ENCODE results near the gene MTCH1. TPM values are rescaled to one million over a fixed set of nuclear protein-coding genes. Genes with fewer than 3 reads are reported as not detected.

The MTCH1 gene
- total RNA-seq, 1 experiment from 2014 or later = 78.2 TPM

GRCh38 chr6:37005061-37005810, 19.2 kb upstream of the MTCH1 start, which contains the start of gene FGD2:
FGD2 (plus strand) TSS chr6:37005655; CDS start chr6:37005818, 163 bp downstream.
- ChIA-PET POLR2A (interaction anchor here (0.6 kb wide), 1 partner anchor 41 kb away, joined by 3 read pairs; no protein-coding TSS in a partner anchor), CTCF (interaction anchor here (1.4 kb wide), 1 partner anchor 13 kb away, joined by 7 read pairs; no protein-coding TSS in a partner anchor)
- no peak for DNase-seq (ENCODE audit: unreplicated experiment)
- H3K4me3 Mint-ChIP-seq (ENCODE audit: unreplicated experiment) = no peak within 1 kb of the TSS
- H3K27me3 Mint-ChIP-seq (ENCODE audit: insufficient read depth, unreplicated experiment) = peaks cover 26% of the 10 kb centered on the region
- no peaks in the 10 kb centered on the region for H3K36me3 Mint-ChIP-seq (ENCODE audit: insufficient read depth, unreplicated experiment)
- no TSS peak for BruUV-seq (replicated peaks)
- no peak for TF ChIP-seq CTCF (IDR thresholded peaks at IDR 0.05; ENCODE audit: unreplicated experiment)
- H3K9me3 Mint-ChIP-seq (ENCODE audit: unreplicated experiment) = no peaks in the 10 kb centered on the region
- H3K4me1 Mint-ChIP-seq (ENCODE audit: insufficient read depth, unreplicated experiment) = no peaks in the 10 kb centered on the region
- intact Hi-C loops (cut with micrococcal nuclease) = no loop called here
- H3K27ac Mint-ChIP-seq (ENCODE audit: low read depth, unreplicated experiment) = no peak within 1 kb of the TSS

GRCh38 chr6:37004044-37004980, 18.3 kb upstream of the MTCH1 start:
- DNase-seq (ENCODE audit: unreplicated experiment) = no peak
- Mint-ChIP-seq H3K9me3 (ENCODE audit: unreplicated experiment) (no peaks in the 10 kb centered on the region), H3K36me3 (ENCODE audit: insufficient read depth, unreplicated experiment) (no peaks in the 10 kb centered on the region), H3K4me1 (ENCODE audit: insufficient read depth, unreplicated experiment) (no peaks in the 10 kb centered on the region), H3K27ac (ENCODE audit: low read depth, unreplicated experiment) (no peak overlapping the region), H3K4me3 (ENCODE audit: unreplicated experiment) (no peak overlapping the region), H3K27me3 (ENCODE audit: insufficient read depth, unreplicated experiment) (peaks cover 30% of the 10 kb centered on the region)
- POLR2A ChIA-PET = interaction anchor here (0.6 to 1.5 kb wide), 2 partner anchors 14 to 40 kb away, joined by 3 read pairs; no protein-coding TSS in a partner anchor
- CTCF ChIA-PET = interaction anchor here (0.6 kb wide), 1 partner anchor 255 kb away, joined by 3 read pairs; no protein-coding TSS in a partner anchor
- intact Hi-C loops (cut with micrococcal nuclease) = no loop called here
- BruUV-seq (replicated peaks) = no TSS peak
- TF ChIP-seq CTCF (IDR thresholded peaks at IDR 0.05; ENCODE audit: unreplicated experiment) = no peak

- no peak for DNase-seq (ENCODE audit: unreplicated experiment)
- no peak for TF ChIP-seq CTCF (IDR thresholded peaks at IDR 0.05; ENCODE audit: unreplicated experiment)
- Mint-ChIP-seq H3K27ac (ENCODE audit: low read depth, unreplicated experiment) (no peak overlapping the region), H3K4me1 (ENCODE audit: insufficient read depth, unreplicated experiment) (peaks cover 11% of the 10 kb centered on the region), H3K9me3 (ENCODE audit: unreplicated experiment) (no peaks in the 10 kb centered on the region), H3K27me3 (ENCODE audit: insufficient read depth, unreplicated experiment) (peaks cover 30% of the 10 kb centered on the region), H3K36me3 (ENCODE audit: insufficient read depth, unreplicated experiment) (no peaks in the 10 kb centered on the region), H3K4me3 (ENCODE audit: unreplicated experiment) (no peak overlapping the region)
- intact Hi-C loops (cut with micrococcal nuclease) = no loop called here
- no TSS peak for BruUV-seq (replicated peaks)
- POLR2A ChIA-PET = no interaction called here
- CTCF ChIA-PET = interaction anchor here (0.6 kb wide), 1 partner anchor 18 kb away, joined by 4 read pairs; no protein-coding TSS in a partner anchor
Measured at GRCh38 chr6:36999751-37000125, 13.7 kb upstream of the MTCH1 start.

Measured in MCF 10A (cell line).